ENCODE results near the gene SF3B4. TPM values are rescaled to one million over a fixed set of nuclear protein-coding genes. Genes with fewer than 3 reads are reported as not detected.

SF3B4 gene
- total RNA-seq, 1 experiment from 2014 or later: 127 TPM

DNA sequence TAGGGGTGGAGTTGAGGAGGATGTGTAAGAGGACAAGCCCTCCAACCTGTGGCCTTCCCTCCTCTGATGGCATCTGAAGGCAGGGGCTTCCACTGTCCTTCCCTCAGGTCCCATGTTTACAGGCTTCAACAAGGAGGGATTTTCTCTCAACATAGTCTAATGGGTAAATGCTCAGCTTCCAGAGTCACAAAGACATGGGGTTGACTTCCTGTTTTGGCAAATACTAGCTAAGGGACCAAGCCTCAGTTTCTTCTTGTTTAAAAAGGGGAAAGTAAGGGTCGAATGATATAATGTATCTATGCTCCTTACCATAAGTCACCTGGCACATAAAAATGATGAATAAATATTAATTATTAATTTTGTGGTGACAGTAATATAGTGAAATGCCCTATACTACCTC, 13.1 kb downstream of the SF3B4 start:
- Mint-ChIP-seq H3K4me3 (no peak overlapping the region; a peak in 1 of 5 replicates), H3K9me3 (no peaks in the 10 kb centered on the region), H3K4me1 (peaks cover 27 to 31% of the 10 kb centered on the region in 2 experiments), H3K27me3 (ENCODE audit: low read depth) (no peaks in the 10 kb centered on the region), H3K27ac (no peak overlapping the region; a peak in 1 of 7 replicates), H3K36me3 (ENCODE audit: insufficient read depth in 1 of 3, low read depth in 3 of 3) (peaks cover 17 to 39% (median 37%) of the 10 kb centered on the region in 3 experiments; a peak in 6 of 7 replicates)
- Histone ChIP-seq H2AFZ (ENCODE audit: low read length) (no peak overlapping the region), H4K8ac (replicated peaks; ENCODE audit: insufficient read length, low read depth, low read length) (no peak overlapping the region), H2AK5ac (ENCODE audit: insufficient read length, low read length) (no peak overlapping the region), H4K5ac (ENCODE audit: insufficient read length, low read depth, low read length) (no peak overlapping the region), H3K27ac (ENCODE audit: insufficient read length, low read depth, low read length) (no peak overlapping the region), H2BK15ac (ENCODE audit: low read depth, low read length) (no peak overlapping the region), H3K4me1 (ENCODE audit: insufficient read depth, low read length) (peaks cover 8% of the 10 kb centered on the region; the same call in 1 of the 2 replicates), H4K91ac (ENCODE audit: insufficient read length, low read depth, low read length) (no peak overlapping the region), H3K79me1 (ENCODE audit: insufficient read depth, low read depth, low read length, poor library complexity, severe bottlenecking) (no peaks in the 10 kb centered on the region), H3K23ac (ENCODE audit: insufficient read length, low read depth, low read length) (no peak overlapping the region), H2BK20ac (ENCODE audit: low read depth, low read length, poor library complexity, severe bottlenecking) (no peak overlapping the region), H3K4me2 (ENCODE audit: insufficient read depth, insufficient read length, low read length) (no peak overlapping the region), H2BK12ac (ENCODE audit: insufficient read length, low read depth, low read length) (no peak overlapping the region), H3K9ac (ENCODE audit: extremely low read depth, insufficient read length, low read length) (no peak overlapping the region), H3K23me2 (ENCODE audit: insufficient read length, low read depth, low read length, poor library complexity, severe bottlenecking) (peaks cover 13% of the 10 kb centered on the region), H3K4ac (ENCODE audit: low read depth, low read length) (no peak overlapping the region), H2BK5ac (ENCODE audit: insufficient read length, low read length) (no peak overlapping the region), H3K56ac (ENCODE audit: insufficient read length, low read depth, low read length) (no peak overlapping the region), H2BK120ac (ENCODE audit: low read depth, low read length, poor library complexity, severe bottlenecking) (no peak overlapping the region), H3K14ac (ENCODE audit: insufficient read depth, low read length) (no peak overlapping the region), H3T11ph (ENCODE audit: low read length) (no peak overlapping the region), H4K20me1 (ENCODE audit: control insufficient read depth, insufficient read depth, insufficient read length) (no peaks in the 10 kb centered on the region), H3K27me3 (ENCODE audit: insufficient read depth, low read length) (no peaks in the 10 kb centered on the region), H3K79me2 (ENCODE audit: insufficient read depth, low read length) (no peaks in the 10 kb centered on the region; the same call in 1 of the 2 replicates), H3K9me3 (ENCODE audit: control insufficient read depth, low read depth, low read length) (no peaks in the 10 kb centered on the region), H3K18ac (ENCODE audit: insufficient read length, low read depth, low read length) (no peak overlapping the region)
- TF ChIP-seq, protein P1, sequence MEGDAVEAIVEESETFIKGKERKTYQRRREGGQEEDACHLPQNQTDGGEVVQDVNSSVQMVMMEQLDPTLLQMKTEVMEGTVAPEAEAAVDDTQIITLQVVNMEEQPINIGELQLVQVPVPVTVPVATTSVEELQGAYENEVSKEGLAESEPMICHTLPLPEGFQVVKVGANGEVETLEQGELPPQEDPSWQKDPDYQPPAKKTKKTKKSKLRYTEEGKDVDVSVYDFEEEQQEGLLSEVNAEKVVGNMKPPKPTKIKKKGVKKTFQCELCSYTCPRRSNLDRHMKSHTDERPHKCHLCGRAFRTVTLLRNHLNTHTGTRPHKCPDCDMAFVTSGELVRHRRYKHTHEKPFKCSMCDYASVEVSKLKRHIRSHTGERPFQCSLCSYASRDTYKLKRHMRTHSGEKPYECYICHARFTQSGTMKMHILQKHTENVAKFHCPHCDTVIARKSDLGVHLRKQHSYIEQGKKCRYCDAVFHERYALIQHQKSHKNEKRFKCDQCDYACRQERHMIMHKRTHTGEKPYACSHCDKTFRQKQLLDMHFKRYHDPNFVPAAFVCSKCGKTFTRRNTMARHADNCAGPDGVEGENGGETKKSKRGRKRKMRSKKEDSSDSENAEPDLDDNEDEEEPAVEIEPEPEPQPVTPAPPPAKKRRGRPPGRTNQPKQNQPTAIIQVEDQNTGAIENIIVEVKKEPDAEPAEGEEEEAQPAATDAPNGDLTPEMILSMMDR (conservative IDR thresholded peaks at IDR 0.05): no peak
- DNase-seq: no peak
- no CpG with 5 or more reads among the region's 1 CpG for WGBS (ENCODE audit: extremely low coverage, insufficient read length, low lambda C conversion rate)
